Ascending aorta (tissue), 2 donors: Measurements from ENCODE around the gene EIF4ENIF1. TPM values are rescaled to one million over a fixed set of nuclear protein-coding genes. Genes with fewer than 3 reads are reported as not detected.

Experiments
- DNase-seq, 2 donors: peaks; one replicate each; pipeline ENCODE4 v3.0.0-alpha.2; 2019; ENCODE audit warnings: low spot score in 2 of 2
- H3K27ac ChIP-seq, 2 donors: fragments of 200-600 bp; sonication (generic); one replicate each; pipeline ENCODE4 v1.5.1; 2016 to 2017; ENCODE audit warnings: mild to moderate bottlenecking in 1 of 2
- H3K27me3 ChIP-seq: fragments of 200-600 bp; sonication (generic); one replicate; pipeline ENCODE4 v1.5.1; 2017
- H3K36me3 ChIP-seq, 2 donors: fragments of 200-600 bp; sonication (generic); one replicate each; pipeline ENCODE4 v1.5.1; 2016
- H3K4me1 ChIP-seq, 2 donors: fragments of 200-600 bp; sonication (generic); one replicate each; pipeline ENCODE4 v1.5.1; 2016 to 2017; ENCODE audit warnings: mild to moderate bottlenecking in 1 of 2
- H3K4me3 ChIP-seq, 2 donors: fragments of 200-600 bp; sonication (generic); one replicate each; pipeline ENCODE4 v1.5.1; 2016 to 2017; ENCODE audit warnings: mild to moderate bottlenecking in 1 of 2
- H3K9me3 ChIP-seq, 2 donors: fragments of 200-600 bp; sonication (generic); one replicate each; pipeline ENCODE4 v1.5.1; 2016
- CTCF ChIP-seq, 3 experiments: fragments of 200-600 bp in 2 of 3; fragments of 450-650 bp in 1 of 3; sonication (generic) in 2 of 3; IDR thresholded peaks; one replicate each; pipeline ENCODE4 v1.5.1; 2016 to 2019; ENCODE audit warnings: antibody characterized with exemption in 3 of 3, mild to moderate bottlenecking in 1 of 3, moderate library complexity in 1 of 3
- intact Hi-C: fragments of 100-400 bp; cut with DNase I; formaldehyde crosslinking; loops from one replicate; pipeline ENCODE4 v1.15.1; 2023
- total RNA-seq: library from RNA; depleted of rRNA; stranded (reverse); fragments of >200 nt; gene quantifications from one replicate; pipeline ENCODE4 v1.1.0, GENCODE V29; 2016

Gene EIF4ENIF1
- total RNA-seq = 12.7 TPM

- H3K27me3 ChIP-seq = no peaks in the 10 kb centered on the region
- H3K36me3 ChIP-seq = peaks cover 0 to 13% of the 10 kb centered on the region in 2 donors
- H3K9me3 ChIP-seq = no peaks in the 10 kb centered on the region
- intact Hi-C loops = loop anchor here (5.0 kb wide), 1 partner anchor 143 kb away; the partner anchor contains the start of gene PATZ1
- peak within 1 kb of the TSS; percentile 79 to 91 for H3K4me3 ChIP-seq
- TF ChIP-seq CTCF (IDR thresholded peaks at IDR 0.05) = peak in 1 of 3 experiments; percentile 30
- H3K4me1 ChIP-seq = peaks cover 5 to 12% of the 10 kb centered on the region in 2 donors
- H3K27ac ChIP-seq = peak within 1 kb of the TSS; percentile 93 to 98
- DNase-seq = peak; percentile 53 to 92
Measured at GRCh38 chr22:31489632-31490495, at the start of gene EIF4ENIF1. TSS of gene EIF4ENIF1 (minus strand) at chr22:31489842. CDS start at chr22:31488718, 1,124 bp downstream.

DNA sequence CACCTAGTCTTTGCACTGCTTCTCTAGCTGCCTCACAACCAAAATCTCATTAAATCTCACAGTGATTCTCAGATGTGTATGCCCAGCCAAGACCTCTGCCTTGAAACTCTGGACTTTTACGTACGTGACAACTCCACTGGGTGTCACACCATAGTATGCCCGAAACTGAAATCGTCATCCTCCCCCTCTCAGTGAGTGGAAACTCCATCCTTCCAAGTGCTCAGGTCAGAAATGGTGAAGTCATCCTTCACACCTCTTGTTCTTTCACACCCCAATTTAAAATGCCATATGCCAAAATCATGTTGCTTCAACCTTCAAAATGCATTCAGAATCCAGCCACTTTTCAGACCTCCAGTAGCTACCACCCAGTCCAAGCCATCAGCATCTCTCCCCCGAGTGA lies 49.2 kb upstream of the EIF4ENIF1 start:
- TF ChIP-seq CTCF (IDR thresholded peaks at IDR 0.05) = no peak
- intact Hi-C loops = no loop called here
- H3K27me3 ChIP-seq = no peaks in the 10 kb centered on the region
- H3K9me3 ChIP-seq = no peaks in the 10 kb centered on the region
- H3K4me1 ChIP-seq = no peaks in the 10 kb centered on the region
- no peak overlapping the region for H3K27ac ChIP-seq
- peaks cover 0 to 3% of the 10 kb centered on the region in 2 donors for H3K36me3 ChIP-seq
- no peak overlapping the region for H3K4me3 ChIP-seq
- no peak for DNase-seq

DNA sequence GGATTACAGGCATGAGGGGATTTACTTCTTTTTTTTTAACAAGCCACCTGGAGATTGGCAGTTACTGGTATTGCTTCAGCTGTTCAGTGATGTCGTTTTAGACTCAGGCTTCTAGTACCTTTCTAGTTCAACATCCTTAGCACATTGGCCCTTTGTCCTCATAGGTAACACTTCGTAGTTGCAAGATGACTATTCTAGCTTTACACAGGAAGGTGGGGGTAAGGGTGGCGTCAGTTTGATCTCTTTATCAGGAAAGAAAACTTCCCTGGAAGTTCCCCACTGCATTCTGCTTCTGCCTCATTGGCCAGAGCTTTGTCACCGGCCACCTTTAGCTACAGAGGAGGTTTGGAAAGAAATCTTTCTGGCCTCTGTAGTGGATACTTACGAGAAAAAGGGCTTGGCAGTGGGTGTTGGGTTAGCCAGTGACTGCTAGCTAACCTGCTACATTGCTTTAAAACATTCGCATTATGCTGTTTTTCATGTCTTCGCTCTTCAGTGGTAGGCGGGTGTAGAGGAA lies 47.4 kb upstream of the EIF4ENIF1 start:
- Histone ChIP-seq H3K9me3 (no peaks in the 10 kb centered on the region), H3K36me3 (peaks cover 0 to 3% of the 10 kb centered on the region in 2 donors), H3K27me3 (no peaks in the 10 kb centered on the region), H3K4me3 (no peak overlapping the region), H3K4me1 (no peaks in the 10 kb centered on the region), H3K27ac (no peak overlapping the region)
- intact Hi-C loops = no loop called here
- DNase-seq = no peak
- no peak for TF ChIP-seq CTCF (IDR thresholded peaks at IDR 0.05)

GRCh38 chr22:31533374-31533773 lies 43.7 kb upstream of the EIF4ENIF1 start:
- TF ChIP-seq CTCF (IDR thresholded peaks at IDR 0.05) = no peak
- H3K27ac ChIP-seq = no peak overlapping the region
- DNase-seq = no peak
- intact Hi-C loops = loop anchor here (5.0 kb wide), 1 partner anchor 36 kb away; the partner anchor contains the start of gene SFI1
- no peaks in the 10 kb centered on the region for H3K9me3 ChIP-seq
- no peak overlapping the region for H3K4me3 ChIP-seq
- peaks cover 0 to 3% of the 10 kb centered on the region in 2 donors for H3K36me3 ChIP-seq
- H3K4me1 ChIP-seq = peaks cover 0 to 10% of the 10 kb centered on the region in 2 donors
- no peaks in the 10 kb centered on the region for H3K27me3 ChIP-seq

DNA sequence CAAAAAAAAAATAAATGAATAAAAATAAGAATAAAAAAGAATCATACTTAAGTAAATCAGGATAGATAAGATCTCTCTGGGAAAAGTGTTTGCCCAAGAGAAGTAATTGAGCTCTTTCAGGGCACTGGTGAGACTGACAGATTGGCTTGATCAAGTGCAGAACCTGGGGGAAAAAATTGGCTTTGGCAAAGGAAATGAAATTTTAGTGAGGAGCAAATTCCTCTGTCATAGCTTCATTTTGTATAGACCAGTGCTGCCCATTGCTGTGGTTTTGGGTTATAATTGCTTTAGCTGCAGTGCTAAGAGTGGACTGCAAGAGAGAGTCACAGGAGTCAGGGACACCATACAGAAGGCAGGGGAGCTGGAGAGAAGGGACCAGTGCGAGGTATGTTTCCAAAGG lies 42.4 kb upstream of the EIF4ENIF1 start:
- Histone ChIP-seq H3K27ac (no peak overlapping the region), H3K27me3 (no peaks in the 10 kb centered on the region), H3K9me3 (no peaks in the 10 kb centered on the region), H3K36me3 (peaks cover 0 to 3% of the 10 kb centered on the region in 2 donors), H3K4me3 (no peak overlapping the region), H3K4me1 (peaks cover 0 to 10% of the 10 kb centered on the region in 2 donors)
- TF ChIP-seq CTCF (IDR thresholded peaks at IDR 0.05) = no peak
- no peak for DNase-seq
- intact Hi-C loops = loop anchor here (5.0 kb wide), 1 partner anchor 35 kb away; the partner anchor contains the start of gene SFI1
